ENCODE data around the gene CFAP68. TPM values are rescaled to one million over a fixed set of nuclear protein-coding genes. Genes with fewer than 3 reads are reported as not detected.

The CFAP68 gene
- total RNA-seq, 2 experiments from 2014 or later: 18.7 to 21.0 TPM

GRCh38 chr11:111870113-111870512 lies 9.2 kb upstream of the CFAP68 start:
- H3K9me3 Mint-ChIP-seq: no peaks in the 10 kb centered on the region
- no peak for DNase-seq
- Histone ChIP-seq H3K27ac (ENCODE audit: low read depth in 1 of 2, low read length in 2 of 2) (no peak overlapping the region), H3K27me3 (ENCODE audit: control insufficient read depth in 1 of 2, insufficient read depth in 2 of 2, low read length in 2 of 2) (no peaks in the 10 kb centered on the region), H3K4me3 (ENCODE audit: low read length) (no peak overlapping the region), H3K4me1 (ENCODE audit: insufficient read depth, low read length) (peaks cover 19% of the 10 kb centered on the region), H3K36me3 (ENCODE audit: insufficient read depth, low read length) (peaks cover 32% of the 10 kb centered on the region), H3K9me3 (ENCODE audit: control insufficient read depth in 1 of 2, insufficient read depth in 1 of 2, low read length in 2 of 2) (no peaks in the 10 kb centered on the region)
- H3K27ac Mint-ChIP-seq: peak overlapping the region; percentile 93
- intact Hi-C loops (cut with DNase I, micrococcal nuclease): loop anchor here in 1 of 2 experiments (2.0 to 5.0 kb wide), 3 partner anchors 103 to 1442 kb away; partner anchors contain the start of genes PPP2R1B and TTC12
- peak overlapping the region; percentile 48 for H3K4me3 Mint-ChIP-seq
- ChIA-PET POLR2A (interaction anchor here (1.8 to 2.9 kb wide), 5 partner anchors 10 to 267 kb away, joined by 5 to 26 read pairs (median 11); partner anchors contain the start of genes PPP2R1B, SDHD and TIMM8B), CTCF (interaction anchor here (1.1 to 1.2 kb wide), 3 partner anchors 8 to 283 kb away, joined by 3 to 4 read pairs (median 3); no protein-coding TSS in a partner anchor)
- no peak for ATAC-seq (ENCODE audit: poor library complexity)
- H3K27me3 Mint-ChIP-seq: no peaks in the 10 kb centered on the region
- H3K4me1 Mint-ChIP-seq (ENCODE audit: low read depth): peaks cover 35% of the 10 kb centered on the region
- TF ChIP-seq CTCF (IDR thresholded peaks at IDR 0.05): no peak
- peaks cover 50% of the 10 kb centered on the region for H3K36me3 Mint-ChIP-seq (ENCODE audit: low read depth)

- ATAC-seq (ENCODE audit: poor library complexity) (no peak), DNase-seq (no peak)
- Histone ChIP-seq H3K4me1 (ENCODE audit: insufficient read depth, low read length) (peaks cover 19% of the 10 kb centered on the region), H3K4me3 (ENCODE audit: low read length) (peak overlapping the region; percentile 82), H3K27me3 (ENCODE audit: control insufficient read depth in 1 of 2, insufficient read depth in 2 of 2, low read length in 2 of 2) (no peaks in the 10 kb centered on the region), H3K36me3 (ENCODE audit: insufficient read depth, low read length) (peaks cover 32% of the 10 kb centered on the region), H3K27ac (ENCODE audit: low read depth in 1 of 2, low read length in 2 of 2) (peak overlapping the region; percentile 83 to 84), H3K9me3 (ENCODE audit: control insufficient read depth in 1 of 2, insufficient read depth in 1 of 2, low read length in 2 of 2) (no peaks in the 10 kb centered on the region)
- Mint-ChIP-seq H3K4me1 (ENCODE audit: low read depth) (peaks cover 35% of the 10 kb centered on the region), H3K27me3 (no peaks in the 10 kb centered on the region), H3K4me3 (peak overlapping the region; percentile 90), H3K9me3 (no peaks in the 10 kb centered on the region), H3K36me3 (ENCODE audit: low read depth) (peaks cover 48% of the 10 kb centered on the region), H3K27ac (peak overlapping the region; percentile 93)
- no peak for TF ChIP-seq CTCF (IDR thresholded peaks at IDR 0.05)
- intact Hi-C loops (cut with DNase I, micrococcal nuclease): loop anchor here in 1 of 2 experiments (2.0 to 5.0 kb wide), 3 partner anchors 103 to 1442 kb away; partner anchors contain the start of genes PPP2R1B and TTC12
- ChIA-PET POLR2A (interaction anchor here (1.3 to 2.9 kb wide), 7 partner anchors 10 to 268 kb away, joined by 3 to 26 read pairs (median 7); partner anchors contain the start of genes PPP2R1B, SDHD and TIMM8B), CTCF (interaction anchor here (1.1 to 1.6 kb wide), 6 partner anchors 8 to 284 kb away, joined by 3 to 6 read pairs (median 4); no protein-coding TSS in a partner anchor)
These were observed 8.8 kb upstream of the CFAP68 start for GRCh38 chr11:111870522-111870885.

- Histone ChIP-seq H3K4me1 (ENCODE audit: insufficient read depth, low read length) (peaks cover 19% of the 10 kb centered on the region), H3K4me3 (ENCODE audit: low read length) (peak within 1 kb of the TSS; percentile 82), H3K27me3 (ENCODE audit: control insufficient read depth in 1 of 2, insufficient read depth in 2 of 2, low read length in 2 of 2) (no peaks in the 10 kb centered on the region), H3K9me3 (ENCODE audit: control insufficient read depth in 1 of 2, insufficient read depth in 1 of 2, low read length in 2 of 2) (no peaks in the 10 kb centered on the region), H3K27ac (ENCODE audit: low read depth in 1 of 2, low read length in 2 of 2) (peak within 1 kb of the TSS; percentile 83 to 84), H3K36me3 (ENCODE audit: insufficient read depth, low read length) (peaks cover 36% of the 10 kb centered on the region)
- intact Hi-C loops (cut with DNase I, micrococcal nuclease): loop anchor here (1.0 to 5.0 kb wide), 4 partner anchors 8 to 1441 kb away; partner anchors contain the start of genes CFAP68 (in 1 of the 2), FDXACB1 (in 1 of the 2), PPP2R1B (in 1 of the 2) and TTC12 (in 1 of the 2)
- peaks cover 35% of the 10 kb centered on the region for H3K4me1 Mint-ChIP-seq (ENCODE audit: low read depth)
- ATAC-seq (ENCODE audit: poor library complexity): peak; percentile 83
- H3K27ac Mint-ChIP-seq: peak within 1 kb of the TSS; percentile 93
- H3K36me3 Mint-ChIP-seq (ENCODE audit: low read depth): peaks cover 47% of the 10 kb centered on the region
- CTCF ChIA-PET: interaction anchor here (1.0 to 1.6 kb wide), 7 partner anchors 9 to 284 kb away, joined by 3 to 6 read pairs (median 4); no protein-coding TSS in a partner anchor
- POLR2A ChIA-PET: interaction anchor here (0.5 to 2.9 kb wide), 11 partner anchors 9 to 1442 kb away, joined by 3 to 26 read pairs (median 5); partner anchors contain the start of genes PPP2R1B, SDHD and TIMM8B
- peak within 1 kb of the TSS; percentile 90 for H3K4me3 Mint-ChIP-seq
- peak; percentile 26 for TF ChIP-seq CTCF (IDR thresholded peaks at IDR 0.05)
- H3K27me3 Mint-ChIP-seq: no peaks in the 10 kb centered on the region
- DNase-seq: peak; percentile 82 to 92 (median 90)
- no peaks in the 10 kb centered on the region for H3K9me3 Mint-ChIP-seq
These were observed 8.3 kb upstream of the CFAP68 start, which contains the start of gene ALG9 for GRCh38 chr11:111870886-111871692. TSS of gene ALG9 (minus strand) at chr11:111871581. CDS start at chr11:111871482, 99 bp downstream.
